Thyroid gland (tissue), 4 donors: ENCODE results near the gene MYO18B. TPM values are rescaled to one million over a fixed set of nuclear protein-coding genes. Genes with fewer than 3 reads are reported as not detected.

Experiments used
- DNase-seq, 2 donors: peaks; one replicate each; pipeline ENCODE4 v3.0.0-alpha.2; 2019
- H3K27ac ChIP-seq, 3 donors: fragments of 200-600 bp; sonication (generic); 1 replicate in 2 of 3; 2 replicates in 1 of 3; pipeline ENCODE4 v1.5.1; 2016 to 2019; ENCODE audit warnings: mild to moderate bottlenecking in 1 of 3, moderate library complexity in 1 of 3
- H3K27me3 ChIP-seq: fragments of 200-600 bp; sonication (generic); one replicate; pipeline ENCODE4 v1.5.1; 2019
- H3K36me3 ChIP-seq, 2 donors: fragments of 200-600 bp; sonication (generic); one replicate each; pipeline ENCODE4 v1.5.1; 2016 to 2019
- H3K4me1 ChIP-seq, 2 donors: fragments of 200-600 bp; sonication (generic); one replicate each; pipeline ENCODE4 v1.5.1; 2017 to 2019
- H3K4me3 ChIP-seq, 3 donors: fragments of 200-600 bp; sonication (generic); replicated peaks in 1 of 3; 1 replicate in 2 of 3; 2 replicates in 1 of 3; pipeline ENCODE4 v1.5.1; 2016; ENCODE audit warnings: mild to moderate bottlenecking in 1 of 3
- H3K9me3 ChIP-seq: fragments of 200-600 bp; sonication (generic); one replicate; pipeline ENCODE4 v1.5.1; 2017
- CTCF ChIP-seq, 6 experiments: fragments of 200-600 bp in 3 of 6; fragments of 450-650 bp in 3 of 6; sonication (generic) in 3 of 6; IDR thresholded peaks; one replicate each; pipeline ENCODE4 v1.5.1; 2016 to 2019; ENCODE audit warnings: antibody characterized with exemption in 6 of 6, mild to moderate bottlenecking in 2 of 6, inconsistent platforms in 1 of 6, moderate library complexity in 1 of 6
- POLR2A ChIP-seq, 2 donors: fragments of 450-650 bp; IDR thresholded peaks; one replicate each; pipeline ENCODE4 v1.6.1; 2017; ENCODE audit warnings: antibody characterized with exemption in 2 of 2, mild to moderate bottlenecking in 2 of 2, moderate library complexity in 1 of 2
- WGBS, 2 donors: methylation state at CpG; one replicate each; pipeline ENCODE4 v1.1.5; 2017; 5-methylcytosine and 5-hydroxymethylcytosine counted together
- intact Hi-C: fragments of 100-400 bp; cut with DNase I; formaldehyde crosslinking; loops from one replicate; pipeline ENCODE4 v1.15.1; 2023
- total RNA-seq, 4 donors: library from RNA; depleted of rRNA; stranded (reverse); fragments of >200 nt; gene quantifications; one replicate each; pipeline ENCODE4 v1.2.3, GENCODE V29; 2016

The MYO18B gene
- total RNA-seq, 4 donors from 2014 or later, result 0.33 TPM; not detected in 3

- no peaks in the 10 kb centered on the region for H3K4me1 ChIP-seq
- no peak for DNase-seq
- no peak overlapping the region for H3K4me3 ChIP-seq
- WGBS, 2 donors, result 92% methylated on average over 2 of the region's 2 CpGs
- intact Hi-C loops, result no loop called here
- H3K27me3 ChIP-seq, result no peaks in the 10 kb centered on the region
- no peaks in the 10 kb centered on the region for H3K9me3 ChIP-seq
- H3K36me3 ChIP-seq, result no peaks in the 10 kb centered on the region
- H3K27ac ChIP-seq, result no peak overlapping the region
- TF ChIP-seq CTCF (IDR thresholded peaks at IDR 0.05) (no peak), POLR2A (IDR thresholded peaks at IDR 0.05) (no peak)
Measured at GRCh38 chr22:25765016-25765367, 23.0 kb downstream of the MYO18B start.

- 75 to 77% methylated on average over 4 of the region's 4 CpGs for WGBS, 2 donors
- intact Hi-C loops, result no loop called here
- Histone ChIP-seq H3K36me3 (no peaks in the 10 kb centered on the region), H3K4me1 (no peaks in the 10 kb centered on the region), H3K27ac (no peak overlapping the region), H3K4me3 (no peak overlapping the region), H3K9me3 (no peaks in the 10 kb centered on the region), H3K27me3 (no peaks in the 10 kb centered on the region)
- no peak for TF ChIP-seq CTCF (IDR thresholded peaks at IDR 0.05)
- TF ChIP-seq POLR2A (IDR thresholded peaks at IDR 0.05), result no peak
- no peak for DNase-seq
Measured at GRCh38 chr22:25765801-25766200, 23.8 kb downstream of the MYO18B start.

- no peaks in the 10 kb centered on the region for H3K27me3 ChIP-seq
- no peak overlapping the region for H3K27ac ChIP-seq
- TF ChIP-seq CTCF (IDR thresholded peaks at IDR 0.05), result no peak
- no peak for TF ChIP-seq POLR2A (IDR thresholded peaks at IDR 0.05)
- no peaks in the 10 kb centered on the region for H3K9me3 ChIP-seq
- no peaks in the 10 kb centered on the region for H3K4me1 ChIP-seq
- H3K4me3 ChIP-seq, result no peak overlapping the region
- WGBS, 2 donors, result 95 to 96% methylated on average over 3 of the region's 3 CpGs
- intact Hi-C loops, result no loop called here
- DNase-seq, result no peak
- H3K36me3 ChIP-seq, result no peaks in the 10 kb centered on the region
Measured at GRCh38 chr22:25766418-25766817, 24.4 kb downstream of the MYO18B start.

- 93 to 96% methylated on average over 4 of the region's 4 CpGs for WGBS, 2 donors
- H3K4me1 ChIP-seq, result no peaks in the 10 kb centered on the region
- no peak for DNase-seq
- H3K27me3 ChIP-seq, result no peaks in the 10 kb centered on the region
- TF ChIP-seq POLR2A (IDR thresholded peaks at IDR 0.05) (no peak), CTCF (IDR thresholded peaks at IDR 0.05) (no peak)
- no peak overlapping the region for H3K27ac ChIP-seq
- H3K9me3 ChIP-seq, result no peaks in the 10 kb centered on the region
- no peaks in the 10 kb centered on the region for H3K36me3 ChIP-seq
- intact Hi-C loops, result loop anchor here (10.0 kb wide), 1 partner anchor 536 kb away; no protein-coding TSS in a partner anchor
- H3K4me3 ChIP-seq, result no peak overlapping the region
Measured at GRCh38 chr22:25770333-25770732, 28.3 kb downstream of the MYO18B start.

GRCh38 chr22:25772288-25772687, 30.3 kb downstream of the MYO18B start:
- no peak overlapping the region for H3K4me3 ChIP-seq
- H3K4me1 ChIP-seq, result no peaks in the 10 kb centered on the region
- H3K36me3 ChIP-seq, result no peaks in the 10 kb centered on the region
- no peak for DNase-seq
- H3K27me3 ChIP-seq, result no peaks in the 10 kb centered on the region
- intact Hi-C loops, result loop anchor here (2.0 to 10.0 kb wide), 2 partner anchors 309 to 537 kb away; no protein-coding TSS in a partner anchor
- H3K9me3 ChIP-seq, result no peaks in the 10 kb centered on the region
- TF ChIP-seq POLR2A (IDR thresholded peaks at IDR 0.05), result no peak
- TF ChIP-seq CTCF (IDR thresholded peaks at IDR 0.05), result no peak
- 58 to 87% methylated on average over 6 of the region's 9 CpGs for WGBS, 2 donors
- no peak overlapping the region for H3K27ac ChIP-seq
